ENCODE results near the gene NT5C3B.
"Not testable (repeated sequence)": the region's sequence is repeated elsewhere in the genome, so short reads cannot be mapped to it uniquely, and the experiment has no call there.

NT5C3B gene

DNA sequence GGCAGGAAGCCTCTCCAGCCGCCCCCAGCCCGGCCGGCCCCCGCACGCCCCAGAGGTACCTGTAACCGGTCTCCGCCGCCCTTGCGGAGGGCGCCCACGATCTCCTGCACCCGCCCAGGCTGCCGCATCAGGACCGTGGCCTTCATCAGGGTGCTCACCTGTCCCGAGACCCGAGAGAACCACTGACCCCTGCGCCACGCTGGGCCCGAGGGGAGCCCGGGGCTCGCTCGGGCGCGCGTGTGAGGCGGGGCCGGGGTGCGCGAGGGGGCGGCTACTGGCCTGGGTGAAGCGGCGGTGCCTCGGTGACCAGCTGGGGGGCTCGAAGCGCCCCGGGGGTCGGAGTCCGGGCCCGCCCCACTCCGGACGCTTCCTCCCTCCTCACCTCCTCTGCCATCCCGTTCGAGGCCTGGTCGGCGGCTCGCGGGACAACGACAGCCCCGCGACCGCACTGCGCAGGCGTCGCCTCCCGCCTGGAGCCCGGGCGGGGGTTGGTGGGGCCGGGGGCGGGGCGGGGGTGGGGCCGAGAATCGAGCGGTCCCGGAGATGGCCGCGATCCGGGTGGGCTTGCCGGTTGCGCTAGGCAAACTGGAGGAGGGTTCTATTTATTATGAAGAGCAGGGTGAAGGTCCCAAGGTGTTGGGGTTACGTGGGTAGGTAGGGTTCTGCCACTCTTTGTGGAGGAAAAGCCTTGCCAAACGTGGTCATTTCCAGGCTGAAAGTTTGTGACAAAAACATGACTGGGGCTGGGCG, at the start of gene NT5C3B:
NT5C3B (minus strand) TSS at position 433 of the 750 bp plus-strand sequence; CDS start at position 394, 39 bp downstream.
- DNase-seq = peak; percentile 64

DNA sequence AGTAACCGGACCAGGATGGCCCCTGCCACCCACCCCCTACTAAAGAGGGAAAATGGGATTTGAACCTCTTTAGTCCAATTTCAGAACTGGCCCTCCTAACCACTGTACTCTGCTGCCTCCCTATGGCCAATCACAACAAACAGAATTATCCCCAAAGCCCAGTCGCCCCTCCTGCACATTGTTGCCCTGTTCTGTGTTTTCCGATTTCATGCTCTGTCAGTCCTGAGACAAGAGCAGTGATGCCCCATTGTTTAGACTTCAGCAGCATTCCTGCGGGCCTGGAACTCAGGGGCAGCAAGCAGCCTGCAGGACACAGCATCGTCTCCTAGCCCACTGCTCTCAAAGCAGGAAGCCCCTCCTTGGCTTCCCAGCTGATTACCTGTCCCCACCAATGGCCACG, 49.7 kb upstream of the NT5C3B start:
- DNase-seq = no peak

DNA sequence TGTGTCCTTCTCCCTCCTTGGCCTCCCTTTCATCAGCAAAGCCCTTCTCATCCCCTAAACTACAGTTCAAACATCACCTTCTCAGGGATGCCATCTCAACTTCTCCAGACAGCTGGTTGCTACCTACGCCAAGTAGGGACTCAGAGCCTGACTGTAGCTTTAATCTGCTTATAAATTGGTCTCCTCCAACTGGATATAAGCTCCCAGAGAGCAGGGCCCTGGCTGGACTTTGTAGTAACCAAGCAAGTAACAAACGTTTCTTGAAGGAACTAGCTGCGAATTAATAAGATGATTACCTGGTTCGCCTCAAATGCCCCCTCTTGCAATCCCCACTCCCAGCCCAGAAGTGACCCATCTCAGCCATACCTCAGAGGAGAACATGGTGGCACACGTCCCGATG, 46.7 kb upstream of the NT5C3B start:
- no peak for DNase-seq

DNA sequence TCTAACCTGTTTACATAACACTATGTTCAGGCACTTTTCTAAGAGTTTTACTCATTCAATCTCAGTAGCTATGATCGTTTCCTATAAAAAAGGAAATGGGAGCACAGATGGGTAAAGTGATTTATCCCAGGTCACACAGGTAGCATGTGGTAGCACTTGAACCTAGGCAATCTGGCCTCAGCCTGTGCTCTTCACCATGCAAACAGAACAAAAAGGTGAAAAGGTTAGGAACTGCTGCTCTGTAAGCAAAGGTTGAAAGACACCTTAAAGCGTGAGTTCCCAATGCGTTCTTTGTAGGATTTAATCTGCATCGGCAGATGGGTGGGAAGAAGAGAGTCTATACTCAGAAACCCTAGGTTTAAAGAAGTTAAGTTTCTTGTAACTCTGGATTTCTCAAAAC, 44.1 kb upstream of the NT5C3B start:
- no peak for DNase-seq

DNA sequence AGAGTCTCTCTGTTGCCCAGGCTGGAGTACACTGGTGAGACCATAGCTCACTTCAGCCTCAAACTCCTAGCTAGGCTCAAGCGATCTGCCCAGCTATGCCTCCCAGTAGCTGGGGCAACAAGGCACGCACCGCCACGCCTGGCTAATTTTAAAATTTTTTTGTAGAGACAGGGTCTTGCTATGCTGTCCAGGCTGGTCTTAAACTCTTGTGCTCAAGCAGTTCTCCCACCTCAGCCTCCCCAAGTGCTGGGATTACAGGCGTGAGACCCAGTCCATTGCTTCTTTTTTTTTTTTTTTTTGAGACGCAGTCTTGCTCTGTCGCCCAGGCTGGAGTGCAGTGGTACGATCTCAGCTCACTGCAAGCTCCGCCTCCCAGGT, 38.2 kb upstream of the NT5C3B start:
- not testable (repeated sequence) for DNase-seq

DNA sequence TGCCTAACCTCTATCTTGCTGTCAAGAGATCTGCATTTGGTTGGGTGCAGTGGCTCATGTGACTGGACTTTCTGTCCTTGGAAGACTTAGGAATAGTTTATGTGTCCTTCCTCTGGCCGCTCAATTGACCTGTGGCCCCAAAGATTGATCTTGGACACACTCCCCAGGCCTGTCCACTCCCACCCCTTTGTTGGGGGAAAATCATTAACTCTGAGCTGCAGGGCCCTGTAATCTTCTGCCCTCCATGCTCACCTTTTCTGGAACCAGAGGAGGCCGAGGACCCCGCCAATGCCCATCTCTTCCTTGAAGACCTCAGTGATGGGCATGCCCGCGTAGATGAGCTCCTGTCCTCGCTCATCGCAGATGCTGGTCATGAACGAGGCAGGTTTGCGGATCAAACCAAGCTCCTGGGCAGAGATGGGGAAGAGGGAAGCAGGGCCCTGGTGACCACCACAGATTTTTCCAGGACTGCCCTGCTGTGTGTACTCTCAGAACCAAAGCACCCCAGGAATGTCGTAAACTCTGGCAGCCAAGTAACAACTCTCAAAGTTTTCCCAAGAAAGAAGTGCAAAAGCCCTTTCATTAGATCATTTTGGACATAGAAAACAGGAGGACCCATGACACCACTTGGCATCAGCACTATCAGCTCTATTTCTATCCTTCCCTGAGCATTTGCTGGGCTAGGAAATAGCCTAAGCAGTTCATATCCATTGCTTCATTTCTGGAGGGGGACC, 37.7 kb upstream of the NT5C3B start:
- no peak for DNase-seq

DNA sequence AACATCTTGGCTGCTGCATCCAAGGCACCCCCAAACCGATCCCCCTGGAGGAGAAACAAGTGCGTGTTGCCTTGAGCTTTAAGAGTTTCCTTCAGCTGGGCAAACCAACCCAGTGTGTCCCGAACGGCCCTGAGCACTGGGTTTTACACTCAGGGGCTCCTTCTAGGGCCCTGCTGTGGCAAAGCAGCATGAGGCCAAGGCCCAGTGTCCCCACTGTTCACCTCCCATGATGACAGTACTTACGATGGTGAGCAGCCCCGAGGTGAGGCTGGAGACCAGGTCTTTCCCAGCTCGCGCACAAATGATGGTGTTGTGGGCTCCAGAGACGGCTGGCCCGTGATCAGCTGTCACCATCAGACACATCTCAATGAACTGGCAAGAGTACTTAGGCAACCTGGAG, 35.8 kb upstream of the NT5C3B start:
- DNase-seq = no peak

DNA sequence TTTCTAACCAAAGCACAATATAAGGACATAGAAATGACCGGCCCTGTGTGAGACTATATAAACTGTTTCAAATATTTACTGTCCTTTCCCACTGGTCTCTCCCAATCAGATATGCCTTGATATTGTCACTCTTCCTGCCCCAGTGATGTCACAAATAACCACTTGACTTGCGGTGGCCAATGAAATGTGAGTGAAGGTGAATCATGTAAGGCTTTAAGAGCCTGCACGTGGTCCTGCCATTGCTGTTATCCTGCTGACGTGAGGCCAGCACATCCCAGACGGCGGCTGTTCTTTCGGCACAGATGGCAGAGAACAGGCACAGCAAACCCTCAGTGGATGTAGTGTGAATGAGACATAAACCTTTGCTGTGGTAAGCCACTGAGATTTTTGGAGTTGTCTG, 34.6 kb upstream of the NT5C3B start:
- no peak for DNase-seq

DNA sequence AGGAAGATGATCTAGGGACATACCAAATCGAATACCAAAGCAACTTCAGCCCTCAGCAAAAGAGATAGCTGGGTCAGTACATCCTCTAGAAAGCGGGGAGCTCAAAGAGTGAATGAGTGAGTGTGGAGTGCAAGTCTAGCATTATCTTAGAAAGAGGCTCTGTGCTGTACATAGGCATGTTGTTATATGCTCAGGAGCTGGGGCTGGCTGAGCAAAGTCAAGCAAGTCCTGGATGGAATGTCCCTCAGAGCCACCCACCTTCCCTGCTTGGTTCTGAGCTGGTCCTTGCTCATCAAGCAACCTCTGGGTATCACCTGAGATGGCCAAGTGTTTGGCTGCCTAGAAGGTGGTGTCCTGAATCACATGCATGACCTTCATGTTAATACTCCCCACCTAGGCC, 34.1 kb upstream of the NT5C3B start:
- DNase-seq = no peak

DNA sequence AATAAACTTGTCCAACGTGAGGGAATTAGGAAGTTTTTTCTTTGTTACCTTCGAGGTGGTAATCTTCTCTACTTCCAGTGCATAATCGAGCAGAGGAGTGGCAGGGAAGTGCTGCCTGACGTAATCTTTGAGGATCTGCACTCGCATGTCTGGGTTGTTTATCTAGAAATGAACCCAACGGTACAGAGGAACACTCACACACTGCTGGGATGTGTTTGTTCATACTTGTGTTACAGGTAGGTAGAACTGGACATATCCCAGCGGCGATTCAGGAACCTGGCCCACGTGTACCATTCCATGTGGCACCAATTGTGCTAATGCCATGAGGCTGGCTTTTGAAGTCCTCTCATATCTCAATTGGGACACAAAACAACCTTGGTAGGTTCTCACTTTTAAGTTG, 33.4 kb upstream of the NT5C3B start:
- no peak for DNase-seq

DNA sequence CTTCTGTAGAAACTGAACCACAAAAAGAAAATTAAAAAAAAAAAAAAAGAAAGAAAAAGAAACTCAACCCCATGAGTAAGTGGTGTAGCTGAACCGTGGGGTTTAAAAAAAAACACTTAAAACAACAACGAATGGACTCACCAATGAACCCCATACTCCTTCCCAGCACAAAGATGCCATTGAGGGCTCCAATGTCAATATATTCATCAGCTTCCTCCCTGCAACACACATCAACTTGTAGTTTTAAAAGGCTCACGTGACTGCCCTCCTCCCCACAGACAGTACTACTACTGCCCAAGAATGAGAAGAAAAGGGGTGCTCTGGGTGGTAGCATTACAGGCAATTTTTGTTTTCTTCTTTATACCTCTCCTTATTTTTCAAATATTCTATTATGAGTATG, 32.5 kb upstream of the NT5C3B start:
- no peak for DNase-seq

DNA sequence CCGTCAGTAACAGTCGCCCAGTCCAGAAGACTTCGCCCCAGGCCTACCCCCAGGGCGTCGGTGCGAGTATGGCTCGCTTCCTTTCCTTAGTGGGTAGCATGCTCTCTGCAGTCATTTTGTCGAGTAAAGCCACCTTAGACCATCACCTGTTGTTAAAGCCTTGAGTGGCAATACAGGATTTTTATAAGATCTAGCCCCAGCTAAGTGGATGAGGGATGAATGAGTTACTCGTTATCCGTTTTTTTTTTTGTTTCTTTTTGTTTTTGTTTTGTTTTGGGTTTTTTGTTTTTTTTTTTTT, 29.5 kb upstream of the NT5C3B start:
- DNase-seq = no peak

DNA sequence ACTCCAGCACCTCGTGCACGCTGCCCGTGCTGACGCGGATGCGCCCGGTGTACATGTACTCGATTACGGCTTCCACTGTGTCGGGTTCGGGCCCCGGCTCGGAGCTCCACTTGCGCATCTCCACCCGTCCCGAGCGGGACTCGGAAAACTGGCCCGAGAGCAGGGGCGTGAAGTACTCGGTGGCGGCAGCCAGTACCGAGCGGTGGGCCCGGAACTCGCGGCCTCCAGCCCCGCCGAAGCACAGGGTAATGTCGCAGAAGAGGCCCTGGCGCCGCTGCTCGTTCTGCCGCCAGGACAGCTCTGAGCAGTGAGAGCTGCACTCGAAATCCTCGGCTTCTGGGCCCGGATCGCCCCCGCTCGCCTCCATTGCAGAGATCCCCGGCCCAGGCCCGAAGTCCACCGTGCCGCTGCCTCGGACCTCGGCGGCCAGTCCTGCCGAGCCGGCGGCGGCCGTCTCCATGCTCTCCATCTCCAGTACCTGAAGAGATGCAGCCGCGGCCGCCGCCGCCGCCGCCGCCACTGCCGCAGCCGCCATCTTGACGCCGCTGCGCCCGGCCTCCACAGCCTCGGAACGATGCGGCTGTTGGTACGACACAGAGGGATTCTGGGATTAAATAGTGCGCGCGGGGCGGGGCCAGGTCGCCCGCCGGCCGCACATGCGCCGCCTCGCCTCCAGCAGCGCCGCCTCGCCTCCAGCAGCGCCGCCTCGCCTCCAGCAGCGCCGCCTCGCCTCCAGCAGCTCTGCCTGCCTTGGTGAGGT, 29.0 kb upstream of the NT5C3B start, which contains the start of gene KLHL11:
KLHL11 (minus strand) TSS at position 588 of the 760 bp plus-strand sequence; CDS start at position 535, 53 bp downstream.
- peak; percentile 93 for DNase-seq

DNA sequence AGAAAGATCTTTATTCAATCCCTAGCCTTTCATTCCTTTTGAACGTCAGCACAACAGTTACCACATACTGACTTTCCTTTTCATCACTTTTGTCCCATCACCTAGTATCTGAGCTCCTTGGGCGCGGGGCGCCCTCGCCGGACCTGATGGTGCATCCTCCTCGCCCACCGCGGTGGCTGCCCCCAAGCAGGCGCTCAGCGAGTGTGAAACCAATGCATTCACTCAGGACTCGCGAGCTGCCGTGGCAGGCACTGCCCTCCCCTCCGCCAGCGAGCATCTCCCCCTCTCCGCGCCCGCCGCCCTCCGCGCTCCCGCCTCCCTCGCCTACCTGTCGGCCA, 28.4 kb upstream of the NT5C3B start:
- DNase-seq = no peak

DNA sequence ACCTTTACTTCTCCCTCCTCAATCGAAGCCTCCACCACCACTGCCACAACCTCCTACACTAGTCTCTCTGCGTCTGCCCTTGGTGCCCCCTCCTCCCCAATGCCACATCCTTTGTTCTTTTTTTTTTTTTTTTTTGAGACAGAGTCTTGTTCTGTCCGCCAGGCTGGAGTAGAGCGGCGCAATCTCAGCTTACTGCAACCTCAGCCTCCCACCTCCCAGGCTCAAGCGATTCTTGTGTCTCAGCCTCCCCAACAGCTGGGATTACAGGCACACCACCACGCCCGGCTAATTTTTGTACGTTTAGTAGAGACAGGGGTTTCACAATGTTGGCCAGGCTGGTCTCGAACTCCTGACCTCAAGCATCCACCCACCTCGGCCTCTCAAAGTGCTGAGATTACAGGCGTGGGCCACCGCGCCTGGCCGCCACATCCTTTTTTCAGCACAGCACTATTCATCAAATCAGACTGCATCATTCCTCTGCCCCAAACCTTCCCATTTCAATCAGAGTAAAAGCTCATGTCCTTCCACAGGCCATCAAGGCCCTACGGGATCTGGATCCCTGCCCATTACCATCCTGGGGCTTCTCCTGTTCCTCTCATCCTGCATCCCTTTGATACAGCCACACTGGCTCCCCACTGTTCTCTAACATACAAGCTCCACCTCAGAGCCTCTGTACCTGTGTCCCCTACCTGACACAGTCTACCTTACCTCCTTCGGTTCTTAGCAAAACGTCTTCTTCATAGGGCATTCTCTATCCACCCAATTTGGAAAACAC, 27.2 kb upstream of the NT5C3B start:
- DNase-seq = no peak

DNA sequence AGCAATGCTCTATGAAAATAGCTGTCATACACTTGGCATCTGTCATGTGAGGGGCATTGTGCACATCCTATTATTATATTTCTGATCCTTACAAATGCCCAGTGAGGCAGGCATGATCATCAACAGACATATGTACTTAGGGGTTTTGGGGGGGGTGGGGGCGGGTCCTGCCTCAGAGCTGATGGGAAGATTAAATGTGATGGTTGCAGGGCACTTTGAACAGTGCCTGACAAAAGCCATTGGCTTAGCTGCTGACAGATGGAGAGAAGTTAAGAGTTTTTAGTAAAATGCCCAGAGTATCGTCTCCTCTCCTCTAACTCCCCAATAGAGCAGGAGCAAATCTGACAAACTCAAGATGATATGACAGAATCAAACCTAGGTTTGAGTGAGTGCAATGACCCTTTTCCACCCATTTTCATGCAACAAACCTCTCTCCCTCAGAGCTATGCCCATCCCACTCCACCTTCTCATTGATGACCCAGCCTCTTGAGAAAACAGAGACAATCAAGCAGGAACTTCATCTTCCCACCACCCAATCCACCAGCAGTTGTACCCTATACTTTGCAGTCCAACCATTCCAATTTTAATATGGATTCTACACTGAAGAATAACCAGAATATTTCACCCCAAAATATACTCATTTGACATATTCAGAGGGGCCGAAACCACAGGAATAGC, 24.4 kb upstream of the NT5C3B start:
- no peak for DNase-seq

DNA sequence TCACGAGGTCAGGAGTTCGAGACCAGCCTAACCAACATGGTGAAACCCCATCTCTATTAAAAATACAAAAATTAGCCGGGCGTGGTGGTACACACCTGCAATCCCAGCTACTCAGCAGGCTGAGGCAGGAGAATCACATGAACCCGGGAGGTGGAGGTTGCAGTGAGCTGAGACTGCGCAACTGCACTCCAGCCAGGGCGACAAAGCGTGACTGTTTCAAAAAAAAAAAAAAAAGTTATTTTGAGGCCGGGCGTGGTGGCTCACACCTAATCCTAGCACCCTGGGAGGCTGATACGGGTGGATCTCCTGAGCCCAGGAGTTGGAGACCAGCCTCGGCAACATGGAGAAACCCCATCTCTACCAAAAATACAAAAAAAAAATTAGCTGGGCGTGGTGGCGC, 15.3 kb upstream of the NT5C3B start:
- DNase-seq = not testable (repeated sequence)

DNA sequence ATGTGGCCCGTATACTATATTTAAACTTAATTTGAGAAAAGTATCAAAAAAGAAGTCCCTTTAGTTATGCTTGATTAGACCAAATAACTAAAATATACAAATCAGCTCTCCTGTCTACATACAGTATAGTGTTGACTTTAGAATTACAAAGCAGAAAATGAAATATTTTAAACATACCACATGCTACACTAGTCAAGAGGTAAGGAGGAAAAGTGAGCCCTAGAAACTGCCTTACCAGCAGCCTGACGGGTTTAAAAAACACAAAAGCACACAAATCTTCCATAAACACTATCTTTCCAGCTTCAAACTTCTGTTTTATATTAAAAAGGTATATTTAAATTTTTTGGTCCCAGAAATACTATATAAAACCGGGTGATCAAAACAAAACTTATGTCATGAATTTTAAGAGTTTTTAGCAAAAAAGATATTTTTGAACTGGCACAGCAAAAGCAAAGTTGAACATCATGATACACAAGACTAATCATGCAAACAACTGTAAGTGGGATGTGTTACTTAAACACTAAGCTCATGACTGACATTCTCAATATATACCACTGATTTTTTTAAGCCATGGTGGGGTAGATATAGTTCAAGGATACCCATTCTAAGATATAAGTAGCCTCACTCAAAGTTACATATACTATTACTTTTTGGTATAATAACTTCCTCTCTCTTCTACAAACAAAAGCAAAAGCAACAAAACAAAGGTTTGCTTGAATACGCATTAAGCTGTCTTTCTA, 13.4 kb upstream of the NT5C3B start:
- no peak for DNase-seq

DNA sequence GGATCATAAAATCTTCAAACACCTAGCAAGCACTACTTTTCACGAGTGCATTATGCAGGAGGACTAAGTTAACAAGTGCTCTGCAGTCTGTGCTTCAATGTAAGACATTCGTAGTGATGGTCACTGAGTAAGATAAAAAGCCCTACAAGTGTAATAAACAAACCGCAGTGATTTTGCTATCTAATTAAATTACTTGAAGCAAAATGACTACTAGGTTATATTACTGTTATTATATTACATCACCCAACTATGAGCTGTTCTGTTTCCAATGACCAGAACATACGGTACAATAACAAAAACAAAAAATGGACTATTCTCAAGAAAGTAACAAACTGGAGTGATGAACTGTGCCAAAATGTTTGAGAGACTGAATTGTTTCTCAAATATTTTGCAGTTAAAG, 12.8 kb upstream of the NT5C3B start:
- no peak for DNase-seq

DNA sequence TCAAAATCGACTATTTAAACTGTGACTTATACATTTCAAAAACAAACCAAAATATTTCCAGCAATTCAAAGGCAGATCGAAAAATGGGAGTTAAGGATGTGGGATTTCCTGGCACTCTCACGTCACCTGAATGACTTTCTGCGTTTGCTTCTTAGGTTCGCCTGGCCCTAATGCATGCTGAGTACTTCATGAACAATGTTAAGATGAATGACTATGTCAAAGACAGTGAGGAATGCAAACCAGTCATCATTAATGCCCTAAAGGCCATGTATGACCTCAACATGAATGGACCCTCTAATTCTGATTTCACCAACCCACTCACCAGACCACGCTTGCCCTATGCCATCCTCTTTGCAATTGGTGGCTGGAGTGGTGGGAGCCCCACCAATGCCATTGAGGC, 8.9 kb upstream of the NT5C3B start:
- no peak for DNase-seq

DNA sequence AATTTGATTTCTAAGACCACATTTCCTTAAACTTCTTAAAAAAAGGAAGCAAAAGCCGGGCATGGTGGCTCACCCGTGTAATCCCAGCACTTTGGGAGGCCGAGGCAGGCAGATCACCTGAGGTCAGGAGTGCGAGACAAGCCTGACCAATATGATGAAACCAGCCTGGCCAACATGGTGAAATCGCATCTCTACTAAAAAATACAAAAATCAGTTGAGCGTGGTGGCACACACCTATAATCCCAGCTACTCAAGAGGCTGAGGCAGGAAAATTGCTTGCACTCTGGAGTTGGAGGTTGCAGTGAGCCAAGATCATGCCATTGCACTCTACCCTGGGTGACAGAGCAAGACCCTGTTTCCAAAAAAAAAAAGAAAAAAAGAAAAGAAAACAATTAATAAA, 4.7 kb upstream of the NT5C3B start:
- DNase-seq = not testable (repeated sequence)

DNA sequence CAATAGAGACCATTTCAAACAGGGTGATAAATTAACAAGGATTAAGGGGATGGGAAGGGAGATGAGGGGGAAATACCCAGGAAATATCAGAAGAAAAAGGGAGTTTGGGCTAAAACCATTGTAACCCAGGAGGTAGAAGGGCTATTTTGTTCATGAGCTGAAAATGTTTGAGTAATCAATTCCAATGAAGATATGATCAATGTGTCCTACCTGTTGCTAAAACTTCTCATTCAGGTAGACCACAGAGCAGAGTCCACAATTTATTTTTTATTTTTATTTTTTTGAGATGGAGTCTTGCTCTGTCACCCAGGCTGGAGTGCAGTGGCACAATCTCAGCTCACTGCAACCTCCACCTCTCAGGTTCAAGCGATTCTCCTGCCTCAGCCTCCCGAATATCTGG, 3.4 kb upstream of the NT5C3B start:
- DNase-seq = not testable (repeated sequence)

Measured in RPMI8226 (cell line).